NCI-H2171 (cell line): ENCODE data around the gene LINC01488.

Experiments used
- DNase-seq: peaks from one replicate; lab custom pipeline; 2025; lab: John Stamatoyannopoulos, UW

The LINC01488 gene

GRCh38 chr11:69510471-69511357 lies 29.3 kb downstream of the LINC01488 start:
- no peak for DNase-seq

GRCh38 chr11:69511358-69512055 lies 30.0 kb downstream of the LINC01488 start:
- no peak for DNase-seq

- DNase-seq, result no peak
These were observed 30.7 kb downstream of the LINC01488 start for GRCh38 chr11:69512136-69512535.

GRCh38 chr11:69512790-69513189 lies 31.3 kb downstream of the LINC01488 start:
- DNase-seq, result no peak

GRCh38 chr11:69513196-69513595 lies 31.7 kb downstream of the LINC01488 start:
- DNase-seq, result no peak

GRCh38 chr11:69513663-69514224 lies 32.3 kb downstream of the LINC01488 start:
- no peak for DNase-seq

- no peak for DNase-seq
These were observed 33.3 kb downstream of the LINC01488 start for GRCh38 chr11:69514771-69515170.

- DNase-seq, result no peak
These were observed 34.1 kb downstream of the LINC01488 start for GRCh38 chr11:69515271-69516245.

GRCh38 chr11:69516526-69516925 lies 35.1 kb downstream of the LINC01488 start:
- no peak for DNase-seq

- no peak for DNase-seq
These were observed 36.9 kb downstream of the LINC01488 start for GRCh38 chr11:69518081-69518950.

GRCh38 chr11:69520186-69520916 lies 38.9 kb downstream of the LINC01488 start:
- DNase-seq, result no peak

- no peak for DNase-seq
These were observed 40.0 kb downstream of the LINC01488 start for GRCh38 chr11:69521457-69521856.

GRCh38 chr11:69523453-69523852 lies 42.0 kb downstream of the LINC01488 start:
- no peak for DNase-seq

GRCh38 chr11:69524291-69524882 lies 42.9 kb downstream of the LINC01488 start:
- no peak for DNase-seq

GRCh38 chr11:69524991-69525411 lies 43.5 kb downstream of the LINC01488 start:
- no peak for DNase-seq

GRCh38 chr11:69525516-69526452 lies 44.3 kb downstream of the LINC01488 start:
- no peak for DNase-seq

- no peak for DNase-seq
These were observed 45.0 kb downstream of the LINC01488 start for GRCh38 chr11:69526453-69526810.

GRCh38 chr11:69529001-69529400 lies 47.5 kb downstream of the LINC01488 start:
- DNase-seq, result no peak
